HG02763 (cell line): ENCODE measurements around the gene UBE4B.
"Not testable (repeated sequence)": the region's sequence is repeated elsewhere in the genome, so short reads cannot be mapped to it uniquely, and the experiment has no call there.

Source experiments
- ATAC-seq: cut with Tn5 transposase; IDR thresholded peaks from one replicate; pipeline ENCODE4 v1.9.1; 2021; ENCODE audit warnings: mild to moderate bottlenecking, moderate library complexity; ENCODE audit not compliant: unreplicated experiment

UBE4B gene

GRCh38 chr1:10207810-10208209 is 175.1 kb downstream of the UBE4B start:
- no peak for ATAC-seq

GRCh38 chr1:10208537-10208936 is 175.8 kb downstream of the UBE4B start:
- ATAC-seq: no peak

- ATAC-seq: no peak
These were observed 176.8 kb downstream of the UBE4B start for GRCh38 chr1:10209590-10209904.

GRCh38 chr1:10209905-10210810 is 177.4 kb downstream of the UBE4B start, which contains the start of gene KIF1B:
KIF1B (plus strand) TSS chr1:10210570; CDS start chr1:10232329, 21,759 bp downstream.
- peak; percentile 98 for ATAC-seq

GRCh38 chr1:10210841-10211804 is 178.4 kb downstream of the UBE4B start:
- peak; percentile 10 for ATAC-seq

- ATAC-seq: no peak
These were observed 179.2 kb downstream of the UBE4B start for GRCh38 chr1:10211805-10212410.

- no peak for ATAC-seq
These were observed 179.7 kb downstream of the UBE4B start for GRCh38 chr1:10212476-10212875.

- ATAC-seq: no peak
These were observed 180.5 kb downstream of the UBE4B start for GRCh38 chr1:10213186-10213705.

- ATAC-seq: no peak
These were observed 183.5 kb downstream of the UBE4B start for GRCh38 chr1:10216090-10216749.

GRCh38 chr1:10217748-10218441 is 185.1 kb downstream of the UBE4B start:
- no peak for ATAC-seq

- ATAC-seq: no peak
These were observed 187.4 kb downstream of the UBE4B start for GRCh38 chr1:10220200-10220599.

GRCh38 chr1:10220657-10221056 is 187.9 kb downstream of the UBE4B start:
- not testable (repeated sequence) for ATAC-seq

- no peak for ATAC-seq
These were observed 192.8 kb downstream of the UBE4B start for GRCh38 chr1:10225573-10225972.

- no peak for ATAC-seq
These were observed 195.8 kb downstream of the UBE4B start for GRCh38 chr1:10228528-10228927.

- ATAC-seq: no peak
These were observed 197.1 kb downstream of the UBE4B start for GRCh38 chr1:10229903-10230302.
